HepG2 (cell line): Measurements from ENCODE around the gene SLC29A1. TPM values are rescaled to one million over a fixed set of nuclear protein-coding genes. Genes with fewer than 3 reads are reported as not detected.

Experiments
- ATAC-seq: fragments of 200-7000 bp; cut with Tn5 transposase; 3 replicates; pipeline ENCODE4 v1.9.1; 2020; ENCODE audit warnings: mild to moderate bottlenecking, moderate library complexity
- BruUV-seq: library from RNA; stranded (reverse); fragments of 400-500 nt; replicated peaks from 2 replicates; lab custom pipeline; 2021; lab: Mats Ljungman, UMichigan
- CTCF ChIA-PET: fragments of 300-600 bp; formaldehyde crosslinking; extraction: SDS; loops from one replicate; lab custom pipeline; 2021; ENCODE audit warnings: low total read pairs, inconsistent platforms, low intra/inter-chr PET ratio; lab: Yijun Ruan, JAX
- POLR2A ChIA-PET: fragments of 350-600 bp; sonication (Branson Sonifier 250); formaldehyde crosslinking; loops from one replicate; lab custom pipeline; 2020; ENCODE audit warnings: antibody characterized with exemption, inconsistent platforms; lab: Yijun Ruan, JAX
- DNase-seq: peaks from one replicate; pipeline ENCODE4 v3.0.0-alpha.2; 2015; ENCODE audit warnings: low spot score
- FAIRE-seq: peaks from 3 replicates; lab custom pipeline; 2011; peaks lifted over from hg19 to GRCh38; lab: Jason Lieb, UNC
- H2AFZ ChIP-seq: one replicate; pipeline ENCODE4 v1.6.1; 2011; ENCODE audit warnings: low read length, inconsistent platforms
- H3K27ac ChIP-seq: fragments of 300-600 bp; 3 replicates; pipeline ENCODE4 v1.8.0; 2011; ENCODE audit warnings: mixed run types, mild to moderate bottlenecking, mixed read lengths, low read length, inconsistent platforms; ENCODE audit not compliant: insufficient read depth; ENCODE audit errors: extremely low read length
- H3K27me3 ChIP-seq, 2 experiments: fragments of 200-600 bp in 1 of 2; 2 replicates in 1 of 2; 3 replicates in 1 of 2; pipeline versions ENCODE4 v1.6.0 to v1.8.0; 2011; ENCODE audit warnings: low read length in 2 of 2, mild to moderate bottlenecking in 2 of 2, moderate library complexity in 2 of 2, inconsistent platforms in 1 of 2; ENCODE audit not compliant: insufficient read depth in 2 of 2, control insufficient read depth in 1 of 2
- H3K36me3 ChIP-seq, 2 experiments: fragments of 200-600 bp in 1 of 2; replicated peaks in 1 of 2; 2 replicates in 1 of 2; 3 replicates in 1 of 2; pipeline versions ENCODE4 v1.5.1 to v1.8.0; 2011; ENCODE audit warnings: low read length in 2 of 2, inconsistent platforms in 1 of 2; ENCODE audit not compliant: insufficient read depth in 2 of 2, control insufficient read depth in 1 of 2
- H3K4me1 ChIP-seq: 2 replicates; pipeline ENCODE4 v1.5.1; 2012; ENCODE audit warnings: low read length, inconsistent platforms; ENCODE audit not compliant: insufficient read depth
- H3K4me2 ChIP-seq: 2 replicates; pipeline ENCODE4 v1.6.0; 2011; ENCODE audit warnings: low read depth, low read length, inconsistent platforms
- H3K4me3 ChIP-seq, 3 experiments: fragments of 200-600 bp in 1 of 3; sonication (generic), shearing (Covaris generic) in 1 of 3; replicated peaks in 1 of 3; 2 replicates each; pipeline ENCODE4 v1.5.1; 2011 to 2016; ENCODE audit warnings: low read length in 3 of 3, inconsistent platforms in 2 of 3, low read depth in 2 of 3, mild to moderate bottlenecking in 2 of 3, control low read depth in 1 of 3, mixed read lengths in 1 of 3; ENCODE audit not compliant: insufficient read depth in 1 of 3
- H3K79me2 ChIP-seq: one replicate; pipeline ENCODE4 v1.6.1; 2011; ENCODE audit warnings: low read length, inconsistent platforms; ENCODE audit not compliant: insufficient read depth
- H3K9ac ChIP-seq: 2 replicates; pipeline ENCODE4 v1.6.0; 2011; ENCODE audit warnings: mild to moderate bottlenecking, low read depth, low read length, inconsistent platforms; ENCODE audit not compliant: insufficient read depth
- H3K9me3 ChIP-seq: 2 replicates; pipeline ENCODE4 v1.5.1; 2012; ENCODE audit warnings: mild to moderate bottlenecking, low read length
- H4K20me1 ChIP-seq: 2 replicates; pipeline ENCODE4 v1.6.0; 2011; ENCODE audit warnings: inconsistent platforms, mild to moderate bottlenecking, low read length, moderate library complexity; ENCODE audit not compliant: insufficient read depth
- ATF7 ChIP-seq, 2 experiments: fragments of 450-650 bp in 1 of 2; sonication (generic) in 1 of 2; formaldehyde crosslinking in 1 of 2; IDR thresholded peaks; 2 replicates each; pipeline versions ENCODE4 v1.4.0 to v1.6.1; 2016 to 2020; ENCODE audit warnings: antibody characterized with exemption in 1 of 2, mild to moderate bottlenecking in 1 of 2, missing genetic modification reagents in 1 of 2
- BRCA1 ChIP-seq: sonication (generic); formaldehyde crosslinking; IDR thresholded peaks from 2 replicates; pipeline ENCODE4 v1.4.0; 2020; ENCODE audit warnings: missing genetic modification reagents
- CREB1 ChIP-seq, 2 experiments: fragments of 450-650 bp in 1 of 2; IDR thresholded peaks; 2 replicates each; pipeline ENCODE4 v1.6.1; 2016 to 2017; ENCODE audit warnings: control low read depth in 1 of 2, mild to moderate bottlenecking in 1 of 2, missing compliant biosample characterization in 1 of 2, missing genetic modification characterization in 1 of 2
- DR1 ChIP-seq: sonication (generic); formaldehyde crosslinking; IDR thresholded peaks from 2 replicates; pipeline ENCODE4 v1.8.0; 2021; ENCODE audit warnings: mild to moderate bottlenecking, missing genetic modification reagents, inconsistent platforms
- GFI1 ChIP-seq: sonication (generic); formaldehyde crosslinking; IDR thresholded peaks from 2 replicates; pipeline ENCODE4 v1.5.0; 2020; ENCODE audit warnings: missing genetic modification reagents, mild to moderate bottlenecking, borderline replicate concordance
- HOXD1 ChIP-seq: sonication (generic); formaldehyde crosslinking; IDR thresholded peaks from 2 replicates; pipeline ENCODE4 v1.5.0; 2020; ENCODE audit warnings: missing genetic modification reagents
- MBD4 ChIP-seq: IDR thresholded peaks from 2 replicates; pipeline ENCODE4 v1.6.1; 2012; ENCODE audit warnings: low read length, inconsistent platforms, borderline replicate concordance
- MTF2 ChIP-seq: sonication (generic); formaldehyde crosslinking; IDR thresholded peaks from 2 replicates; pipeline ENCODE4 v1.5.0; 2020; ENCODE audit warnings: missing genetic modification reagents, borderline replicate concordance
- NONO ChIP-seq, 2 experiments: fragments of 450-650 bp in 1 of 2; sonication (generic) in 1 of 2; formaldehyde crosslinking in 1 of 2; IDR thresholded peaks in 1 of 2; conservative IDR thresholded peaks in 1 of 2; 2 replicates each; pipeline versions ENCODE4 v1.6.1 to v1.8.0; 2017 to 2022; ENCODE audit warnings: mild to moderate bottlenecking in 1 of 2, missing genetic modification reagents in 1 of 2, moderate library complexity in 1 of 2
- POLR2AphosphoS5 ChIP-seq: IDR thresholded peaks from 2 replicates; pipeline ENCODE4 v1.6.1; 2012; ENCODE audit warnings: low read depth, low read length
- RBFOX2 ChIP-seq: fragments of 200-400 bp; formaldehyde crosslinking; IDR thresholded peaks from 2 replicates; pipeline ENCODE4 v1.6.1; 2017; ENCODE audit warnings: low read depth, mild to moderate bottlenecking, low read length
- REL ChIP-seq: sonication (generic); formaldehyde crosslinking; conservative IDR thresholded peaks from 2 replicates; pipeline ENCODE4 v1.8.0; 2022; ENCODE audit warnings: mild to moderate bottlenecking, missing genetic modification reagents, moderate library complexity
- SP4 ChIP-seq: sonication (generic); formaldehyde crosslinking; IDR thresholded peaks from 2 replicates; pipeline ENCODE4 v1.8.1; 2023; ENCODE audit warnings: mild to moderate bottlenecking, missing genetic modification reagents
- ZNF205 ChIP-seq: IDR thresholded peaks from 2 replicates; pipeline ENCODE4 v1.6.1; 2018; ENCODE audit warnings: missing biosample characterization, missing genetic modification reagents
- ZNF574 ChIP-seq: sonication (generic); formaldehyde crosslinking; IDR thresholded peaks from 2 replicates; pipeline ENCODE4 v1.4.0; 2020; ENCODE audit warnings: missing genetic modification reagents
- ZNF652 ChIP-seq: IDR thresholded peaks from 2 replicates; pipeline ENCODE4 v1.6.1; 2016; ENCODE audit warnings: low read depth, borderline replicate concordance
- ZNF670 ChIP-seq: sonication (generic); formaldehyde crosslinking; IDR thresholded peaks from 2 replicates; pipeline ENCODE4 v1.8.0; 2022; ENCODE audit warnings: mild to moderate bottlenecking, missing genetic modification reagents, borderline replicate concordance
- ZNF691 ChIP-seq: sonication (generic); formaldehyde crosslinking; IDR thresholded peaks from 2 replicates; pipeline ENCODE4 v1.4.0; 2020; ENCODE audit warnings: missing genetic modification reagents, low read depth, mild to moderate bottlenecking, borderline replicate concordance
- WGBS: methylation state at CpG from one replicate; pipeline ENCODE4 v1.1.6; 2017; ENCODE audit warnings: low lambda C conversion rate; 5-methylcytosine and 5-hydroxymethylcytosine counted together
- in situ Hi-C: cut with HindIII; loops from 2 replicates; pipeline ENCODE4 v1.10.0; 2017; ENCODE audit warnings: low pct_unique_long_range_greater_than_20kb; ENCODE audit not compliant: extremely low pct_ligation_motif_present
- intact Hi-C: fragments of 100-400 bp; cut with micrococcal nuclease; formaldehyde crosslinking; loops from one replicate; pipeline ENCODE4 v1.10.0; 2022; ENCODE audit not compliant: unreplicated experiment
- polyA plus RNA-seq, 8 experiments: library from polyadenylated mRNA; depleted of rRNA in 3 of 8; stranded (reverse) in 7 of 8; unstranded in 1 of 8; fragments of >200 nt; fragmentation: Illumina TruSeq in 4 of 8; extraction: Trizol in 4 of 8; gene quantifications; 2 replicates each; pipeline versions ENCODE4 v1.2.1 to v1.2.3, GENCODE V29; 2011 to 2016; ENCODE audit warnings: low read depth in 4 of 8, missing spikeins in 1 of 8, mixed read lengths in 1 of 8; ENCODE audit not compliant: insufficient read depth in 1 of 8
- total RNA-seq, 5 experiments: library from RNA; depleted of rRNA; stranded (reverse); fragments of >200 nt; fragmentation: Illumina TruSeq; extraction: Trizol; gene quantifications; 2 replicates each; pipeline ENCODE4 v1.2.3, GENCODE V29; 2016; ENCODE audit warnings: low read depth in 1 of 5

The SLC29A1 gene
- total and polyA plus RNA-seq, 2 of the 13 experiments (the other 11 are each of a cell fraction or from before 2014, with no cell fraction given): 43.2 to 106 TPM

GRCh38 chr6:44249082-44249748, 25.8 kb downstream of the SLC29A1 start (continued):
- TF ChIP-seq NONO (IDR thresholded peaks at IDR 0.05) (no peak), NONO (CRISPR knock-in tag; conservative IDR thresholded peaks at IDR 0.05) (no peak), DR1 (no peak), ZNF205 (no peak), ZNF691 (CRISPR knock-in tag) (no peak), REL (CRISPR knock-in tag) (no peak), GFI1 (0 out of 2 replicates have a peak, but pooled peaks have one; percentile 22), POLR2AphosphoS5 (0 out of 2 replicates have a peak, but pooled peaks have one; percentile 8), RBFOX2 (peak; percentile 56), SP4 (CRISPR knock-in tag) (0 out of 2 replicates have a peak, but pooled peaks have one; percentile 4)

- Histone ChIP-seq H2AFZ (no peak overlapping the region), H3K36me3 (peaks cover 43 to 69% of the 10 kb centered on the region in 2 experiments), H3K4me1 (peaks cover 70% of the 10 kb centered on the region), H3K27me3 (no peaks in the 10 kb centered on the region; a peak in 1 of 5 replicates), H3K79me2 (peaks cover 58% of the 10 kb centered on the region), H3K27ac (no peak overlapping the region), H3K4me3 (no peak overlapping the region; a peak in 1 of 6 replicates), H3K9ac (no peak overlapping the region), H3K4me2 (peak overlapping the region; percentile 85), H4K20me1 (peaks cover 82% of the 10 kb centered on the region), H3K9me3 (no peaks in the 10 kb centered on the region)
- FAIRE-seq (no peak), DNase-seq (no peak), ATAC-seq (no peak)
- 90% methylated on average over 6 of the region's 6 CpGs for WGBS
- intact Hi-C loops (loop anchor here (5.0 kb wide), 1 partner anchor 153 kb away; no protein-coding TSS in a partner anchor), in situ Hi-C loops (no loop called here)
- CTCF ChIA-PET: no interaction called here
- TF ChIP-seq ZNF574 (no peak), ATF7 (IDR thresholded peaks at IDR 0.05) (peak; percentile 71), ATF7 (CRISPR knock-in tag; IDR thresholded peaks at IDR 0.05) (no peak), MTF2 (CRISPR knock-in tag) (no peak), BRCA1 (CRISPR knock-in tag) (no peak), HOXD1 (no peak), CREB1 (IDR thresholded peaks at IDR 0.05) (peak; percentile 55; the same call in 1 of the 2 replicates), CREB1 (CRISPR knock-in tag; IDR thresholded peaks at IDR 0.05) (0 out of 2 replicates have a peak, but pooled peaks have one; percentile 15), ZNF652 (no peak), POLR2AphosphoS5 (peak; percentile 20; the same call in 1 of the 2 replicates), ZNF670 (CRISPR knock-in tag) (no peak), MBD4 (peak; percentile 65; the same call in 1 of the 2 replicates)
- POLR2A ChIA-PET: interaction anchor here (2.7 kb wide), 1 partner anchor 58 kb away, joined by 6 read pairs; no protein-coding TSS in a partner anchor
- BruUV-seq: no TSS peak
These were observed 26.8 kb downstream of the SLC29A1 start for GRCh38 chr6:44250067-44250717.
